Right atrium auricular region (tissue), 2 donors: ENCODE results near the gene C15orf61. TPM values are rescaled to one million over a fixed set of nuclear protein-coding genes. Genes with fewer than 3 reads are reported as not detected.

Source experiments
- DNase-seq: peaks from one replicate; pipeline ENCODE4 v3.0.0-alpha.2; 2019; ENCODE audit warnings: low spot score
- H3K27ac ChIP-seq, 2 donors: fragments of 200-600 bp; sonication (generic); 1 replicate in 1 of 2; 2 replicates in 1 of 2; pipeline ENCODE4 v1.5.1; 2016 to 2019
- H3K27me3 ChIP-seq, 2 donors: fragments of 200-600 bp; sonication (generic); one replicate each; pipeline versions ENCODE4 v1.5.1 to v1.6.0; 2017 to 2019
- H3K36me3 ChIP-seq: fragments of 200-600 bp; sonication (generic); one replicate; pipeline ENCODE4 v1.5.1; 2016
- H3K4me1 ChIP-seq, 2 donors: fragments of 200-600 bp; sonication (generic); one replicate each; pipeline versions ENCODE4 v1.5.1 to v1.6.0; 2017 to 2019
- H3K4me3 ChIP-seq, 2 donors: fragments of 200-600 bp; sonication (generic); 1 replicate in 1 of 2; 2 replicates in 1 of 2; pipeline ENCODE4 v1.5.1; 2017 to 2019; ENCODE audit warnings: mild to moderate bottlenecking in 1 of 2, moderate library complexity in 1 of 2
- H3K9me3 ChIP-seq, 2 donors: fragments of 200-600 bp; sonication (generic); one replicate each; pipeline ENCODE4 v1.5.1; 2019
- CTCF ChIP-seq, 2 donors: fragments of 200-600 bp; sonication (generic); IDR thresholded peaks; one replicate each; pipeline ENCODE4 v1.5.1; 2019; ENCODE audit warnings: antibody characterized with exemption in 2 of 2
- total RNA-seq, 2 donors: library from RNA; depleted of rRNA; stranded (reverse); fragments of >200 nt; gene quantifications; one replicate each; pipeline ENCODE4 v1.1.0, GENCODE V29; 2016

The C15orf61 gene
- total RNA-seq, 2 donors from 2014 or later = 6.2 to 7.0 TPM

- Histone ChIP-seq H3K27ac (no peak overlapping the region), H3K9me3 (no peaks in the 10 kb centered on the region), H3K36me3 (peaks cover 36% of the 10 kb centered on the region), H3K4me3 (no peak overlapping the region), H3K4me1 (no peaks in the 10 kb centered on the region), H3K27me3 (no peaks in the 10 kb centered on the region)
- no peak for DNase-seq
- no peak for TF ChIP-seq CTCF (IDR thresholded peaks at IDR 0.05)
Measured at GRCh38 chr15:67510597-67511190, 10.2 kb upstream of the C15orf61 start.

- no peak for TF ChIP-seq CTCF (IDR thresholded peaks at IDR 0.05)
- DNase-seq = no peak
- Histone ChIP-seq H3K36me3 (peaks cover 36% of the 10 kb centered on the region), H3K4me1 (no peaks in the 10 kb centered on the region), H3K27ac (no peak overlapping the region), H3K27me3 (no peaks in the 10 kb centered on the region), H3K9me3 (no peaks in the 10 kb centered on the region), H3K4me3 (no peak overlapping the region)
Measured at GRCh38 chr15:67511606-67512005, 9.3 kb upstream of the C15orf61 start.

- Histone ChIP-seq H3K36me3 (peaks cover 36% of the 10 kb centered on the region), H3K4me1 (no peaks in the 10 kb centered on the region), H3K4me3 (no peak overlapping the region), H3K27ac (no peak overlapping the region), H3K9me3 (no peaks in the 10 kb centered on the region), H3K27me3 (no peaks in the 10 kb centered on the region)
- DNase-seq = no peak
- TF ChIP-seq CTCF (IDR thresholded peaks at IDR 0.05) = no peak
Measured at GRCh38 chr15:67512140-67512539, 8.8 kb upstream of the C15orf61 start.

- H3K36me3 ChIP-seq = peaks cover 36% of the 10 kb centered on the region
- no peaks in the 10 kb centered on the region for H3K27me3 ChIP-seq
- DNase-seq = no peak
- no peaks in the 10 kb centered on the region for H3K9me3 ChIP-seq
- H3K4me3 ChIP-seq = no peak overlapping the region
- no peak for TF ChIP-seq CTCF (IDR thresholded peaks at IDR 0.05)
- H3K27ac ChIP-seq = no peak overlapping the region
- no peaks in the 10 kb centered on the region for H3K4me1 ChIP-seq
Measured at GRCh38 chr15:67512933-67513714, 7.8 kb upstream of the C15orf61 start.

GRCh38 chr15:67515090-67515489, 5.8 kb upstream of the C15orf61 start:
- no peaks in the 10 kb centered on the region for H3K9me3 ChIP-seq
- H3K27me3 ChIP-seq = no peaks in the 10 kb centered on the region
- H3K36me3 ChIP-seq = peaks cover 33% of the 10 kb centered on the region
- DNase-seq = no peak
- TF ChIP-seq CTCF (IDR thresholded peaks at IDR 0.05) = no peak
- peaks cover 0 to 2% of the 10 kb centered on the region in 2 donors for H3K4me1 ChIP-seq
- H3K27ac ChIP-seq = no peak overlapping the region
- no peak overlapping the region for H3K4me3 ChIP-seq
